Pulmonary artery endothelial cell (primary cell): ENCODE measurements around the gene ZG16. TPM values are rescaled to one million over a fixed set of nuclear protein-coding genes. Genes with fewer than 3 reads are reported as not detected.
"Not testable (repeated sequence)": the region's sequence is repeated elsewhere in the genome, so short reads cannot be mapped to it uniquely, and the experiment has no call there.

ENCODE experiments used
- DNase-seq: peaks from one replicate; pipeline ENCODE4 v3.0.0-alpha.2; 2011; ENCODE audit warnings: low read depth, low spot score
- total RNA-seq: library from RNA; depleted of rRNA; stranded (reverse); fragments of >200 nt; gene quantifications from 2 replicates; pipeline ENCODE4 v1.2.3, GENCODE V29; 2014

The ZG16 gene
- total RNA-seq, 1 donor from 2014 or later = not detected

DNA sequence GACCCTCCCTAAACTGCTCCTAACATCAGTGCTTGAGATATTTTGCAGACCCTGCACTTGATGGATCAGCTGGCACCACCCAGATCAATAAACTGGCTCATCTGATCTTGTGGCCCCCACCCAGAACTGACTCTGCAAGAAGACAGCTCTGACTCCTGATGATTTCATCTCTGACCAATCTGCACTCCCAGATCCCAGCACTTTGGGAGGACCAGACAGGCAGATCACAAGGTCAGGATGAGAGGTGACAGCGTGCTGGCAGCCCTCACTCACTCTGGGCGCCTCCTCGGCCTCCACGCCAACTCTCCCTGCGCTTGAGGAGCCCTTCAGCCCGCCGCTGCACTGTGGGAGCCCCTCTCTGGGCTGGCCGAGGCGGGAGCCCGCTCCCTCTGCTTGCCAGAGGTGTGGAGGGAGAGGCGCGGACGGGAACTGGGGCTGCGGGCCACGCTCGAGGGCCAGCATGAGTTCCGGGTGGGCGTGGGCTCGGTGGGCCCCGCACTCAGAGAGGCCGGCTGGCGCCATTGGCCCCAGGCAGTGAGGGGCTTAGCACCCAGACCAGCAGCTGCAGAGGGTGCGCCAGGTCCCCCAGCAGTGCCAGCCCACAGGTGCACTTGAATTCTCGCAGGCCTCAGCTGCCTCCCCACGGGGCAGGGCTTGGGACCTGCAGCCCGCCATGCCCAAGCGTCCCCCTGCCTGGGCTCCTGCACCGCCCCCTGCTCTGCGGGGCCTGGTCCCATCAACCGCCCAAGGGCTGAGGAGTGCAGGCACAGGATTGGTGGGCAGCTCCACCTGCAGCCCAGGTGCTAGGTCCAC lies 29.9 kb upstream of the ZG16 start:
- DNase-seq = no peak

GRCh38 chr16:29748760-29749149 lies 29.3 kb upstream of the ZG16 start:
- DNase-seq = not testable (repeated sequence)

DNA sequence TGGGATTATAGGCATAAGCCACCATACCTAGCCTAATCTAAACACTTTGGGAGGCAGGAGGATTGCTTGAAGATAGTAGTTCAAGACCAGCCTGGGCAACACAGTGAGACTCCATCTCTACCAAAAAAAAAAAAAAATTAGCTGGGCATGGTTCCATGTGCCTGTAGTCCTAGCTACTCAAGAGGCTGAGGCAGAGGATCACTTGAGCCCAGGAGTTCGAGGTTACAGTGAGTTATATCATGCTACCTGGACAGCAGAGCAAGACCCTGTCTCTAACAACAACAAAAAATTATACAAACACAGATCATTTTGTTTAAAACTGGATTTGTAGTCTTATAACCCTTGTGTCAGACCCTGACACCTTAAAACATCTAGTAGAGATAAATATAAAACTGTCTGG lies 24.5 kb upstream of the ZG16 start:
- DNase-seq = no peak

GRCh38 chr16:29756654-29757053 lies 21.4 kb upstream of the ZG16 start:
- no peak for DNase-seq

DNA sequence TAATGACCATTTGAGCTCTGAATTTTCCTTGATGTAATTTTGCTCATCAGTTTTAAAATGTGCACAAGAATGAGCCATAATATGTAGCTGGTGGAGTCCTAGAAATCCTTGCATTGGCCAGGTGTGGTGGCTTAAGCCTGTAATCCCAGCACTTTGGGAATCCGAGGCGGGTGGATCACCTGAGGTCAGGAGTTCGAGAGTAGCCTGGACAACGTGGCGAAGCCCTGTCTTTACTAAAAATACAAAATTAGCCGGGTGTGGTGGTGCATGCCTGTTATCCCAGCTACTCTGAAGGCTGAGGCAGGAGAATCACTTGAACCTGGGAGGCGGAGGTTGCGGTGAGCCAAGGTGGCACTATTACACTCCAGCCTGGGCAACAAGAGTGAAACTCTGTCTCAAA lies 21.0 kb upstream of the ZG16 start:
- not testable (repeated sequence) for DNase-seq

- no peak for DNase-seq
Observed at GRCh38 chr16:29757950-29758466, 20.0 kb upstream of the ZG16 start.

DNA sequence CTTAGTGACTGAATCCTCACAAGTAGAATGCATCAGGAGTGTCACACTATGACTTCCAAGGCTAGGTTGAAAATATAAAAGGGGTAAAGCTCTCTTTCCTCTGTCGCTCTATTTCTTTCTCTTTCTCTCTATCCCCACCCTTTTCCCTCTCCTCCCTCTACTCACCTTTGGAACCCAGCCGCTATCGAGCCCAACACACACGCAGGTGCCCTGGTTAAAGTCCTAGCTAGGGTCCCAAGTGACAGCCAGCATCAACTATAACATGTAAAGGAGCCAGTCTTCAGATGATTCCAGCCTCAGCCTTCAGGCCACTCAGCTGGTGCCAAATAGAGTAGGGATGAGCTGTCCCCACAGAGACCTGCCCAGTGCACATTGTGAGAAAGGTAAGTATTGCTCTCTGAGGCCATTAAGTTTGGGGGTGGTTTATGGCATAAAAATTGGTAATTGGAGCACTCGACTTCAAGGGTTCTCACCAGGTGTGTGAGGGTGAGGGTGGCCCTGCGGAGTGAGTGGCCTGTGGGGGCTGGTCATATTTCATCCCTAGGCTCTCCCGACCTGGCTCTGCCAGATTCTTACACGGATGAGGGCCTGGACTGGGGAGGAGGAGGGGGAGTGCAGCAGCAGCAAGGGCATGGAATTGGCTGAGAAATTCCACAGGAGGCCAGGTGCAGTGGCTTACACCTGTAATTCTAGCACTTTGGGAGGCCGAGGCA lies 17.3 kb upstream of the ZG16 start:
- no peak for DNase-seq

GRCh38 chr16:29761280-29761651 lies 16.8 kb upstream of the ZG16 start:
- not testable (repeated sequence) for DNase-seq

GRCh38 chr16:29761882-29762281 lies 16.2 kb upstream of the ZG16 start:
- no peak for DNase-seq

DNA sequence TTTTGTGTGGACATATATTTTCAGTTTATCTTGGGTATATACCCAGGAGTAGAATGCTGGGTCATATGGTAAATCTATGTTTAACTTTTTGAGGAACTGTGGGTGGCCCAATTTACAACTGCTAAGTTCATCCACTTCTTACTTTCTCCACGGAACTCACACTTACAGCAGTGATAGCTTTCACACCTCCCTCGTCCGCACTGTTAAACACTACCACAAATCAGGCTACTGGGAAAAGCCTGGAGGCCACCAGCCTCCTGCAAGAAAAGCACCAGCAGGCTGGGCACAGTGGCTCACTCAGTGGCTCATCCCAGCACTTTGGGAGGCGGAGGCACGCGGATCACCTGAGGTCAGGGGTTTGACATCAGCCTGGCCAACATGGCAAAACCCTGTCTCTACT lies 14.7 kb upstream of the ZG16 start:
- no peak for DNase-seq

- no peak for DNase-seq
Observed at GRCh38 chr16:29765167-29766032, 12.7 kb upstream of the ZG16 start.

GRCh38 chr16:29766571-29766970 lies 11.5 kb upstream of the ZG16 start:
- DNase-seq = no peak

- DNase-seq = no peak
Observed at GRCh38 chr16:29767062-29767461, 11.0 kb upstream of the ZG16 start.

DNA sequence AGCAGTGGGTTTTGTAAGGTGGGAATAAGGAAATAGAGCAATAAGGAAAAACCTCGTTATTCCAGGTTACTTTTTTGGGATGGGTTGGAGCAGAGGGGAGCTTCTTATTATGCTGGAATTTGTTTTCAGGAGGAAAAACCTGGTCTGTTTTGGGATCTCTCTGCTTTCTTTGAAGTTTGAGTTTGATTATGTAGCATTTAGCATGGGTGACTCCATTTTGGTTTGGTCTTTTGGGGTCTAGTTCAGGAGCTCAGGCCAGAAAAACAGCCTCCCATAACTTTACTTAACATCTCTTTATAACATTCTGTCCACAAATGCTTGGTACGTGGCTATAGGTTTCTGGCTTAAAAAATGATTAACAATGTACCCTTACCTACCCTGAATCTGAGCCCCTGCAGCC lies 8.5 kb upstream of the ZG16 start:
- DNase-seq = no peak

DNA sequence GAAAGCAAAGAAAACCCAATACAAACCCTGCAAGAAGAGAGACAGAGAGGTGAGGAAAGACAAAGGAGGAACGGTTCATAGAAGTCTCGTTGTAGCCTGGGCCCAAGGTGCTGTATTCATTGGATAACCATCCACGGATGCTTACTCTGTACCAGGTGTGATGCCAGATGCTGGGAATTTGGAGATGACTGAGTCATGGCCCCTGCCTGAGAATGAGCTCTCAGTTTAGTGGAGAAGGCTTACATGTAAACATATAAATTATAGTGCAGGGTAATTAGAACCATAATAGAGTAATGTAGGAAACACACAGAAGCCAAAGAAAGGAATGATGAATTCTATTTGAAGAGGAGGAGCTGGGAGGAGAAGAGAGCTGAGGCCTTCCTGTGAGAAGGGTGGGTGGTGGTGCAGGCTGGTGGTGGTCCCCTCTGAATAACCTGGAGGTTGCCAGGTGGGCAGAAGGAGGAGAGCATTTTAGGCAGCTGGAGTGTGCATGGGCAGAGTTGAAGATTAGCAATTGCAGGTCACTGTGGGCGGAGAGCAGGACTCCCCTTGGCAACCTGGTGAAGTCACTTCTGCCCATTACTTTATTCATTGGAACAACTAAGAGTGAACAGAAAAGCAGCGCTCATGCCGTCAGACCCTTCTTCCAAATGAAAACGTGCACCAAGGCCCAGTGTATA lies 7.7 kb upstream of the ZG16 start:
- no peak for DNase-seq

DNA sequence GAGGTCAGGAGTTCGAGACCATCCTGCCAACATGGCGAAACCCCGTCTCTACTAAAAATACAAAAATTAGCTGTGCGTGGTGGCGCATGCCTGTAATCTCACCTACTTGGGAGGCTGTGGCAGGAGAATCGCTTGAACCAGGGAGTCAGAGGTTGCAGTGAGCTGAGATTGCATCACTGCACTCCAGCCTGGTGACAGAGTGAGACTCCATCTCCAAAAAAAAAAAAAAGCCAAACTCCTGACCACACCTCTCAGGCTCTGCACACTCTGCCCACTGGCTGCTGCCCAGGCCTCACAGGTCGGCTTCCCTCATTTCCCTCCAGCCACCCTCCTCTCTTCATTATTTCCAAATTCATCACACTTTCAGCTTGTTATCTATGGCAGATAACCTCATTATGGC lies 5.7 kb upstream of the ZG16 start:
- DNase-seq = not testable (repeated sequence)

DNA sequence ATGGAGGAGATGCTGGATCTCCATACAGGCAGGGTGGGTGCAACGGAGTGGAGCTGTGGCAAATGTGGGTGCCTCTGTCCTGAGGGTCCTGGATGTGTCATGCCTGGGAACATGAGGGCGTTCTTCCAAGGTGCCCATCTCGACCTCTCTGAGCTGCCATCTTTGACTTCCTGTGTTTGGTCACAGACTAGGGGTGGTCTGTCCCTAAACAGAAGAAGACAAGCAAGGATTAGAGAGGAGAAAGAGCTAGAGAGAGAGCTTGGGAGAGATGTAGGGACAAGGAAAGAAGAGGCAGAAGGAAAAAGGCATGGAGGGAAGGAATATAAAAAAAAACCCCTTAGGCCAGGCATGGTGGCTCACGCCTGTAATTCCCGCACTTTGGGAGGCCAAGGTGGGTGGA lies 3.3 kb upstream of the ZG16 start:
- no peak for DNase-seq

GRCh38 chr16:29775742-29776408 lies 2.2 kb upstream of the ZG16 start:
- DNase-seq = no peak

DNA sequence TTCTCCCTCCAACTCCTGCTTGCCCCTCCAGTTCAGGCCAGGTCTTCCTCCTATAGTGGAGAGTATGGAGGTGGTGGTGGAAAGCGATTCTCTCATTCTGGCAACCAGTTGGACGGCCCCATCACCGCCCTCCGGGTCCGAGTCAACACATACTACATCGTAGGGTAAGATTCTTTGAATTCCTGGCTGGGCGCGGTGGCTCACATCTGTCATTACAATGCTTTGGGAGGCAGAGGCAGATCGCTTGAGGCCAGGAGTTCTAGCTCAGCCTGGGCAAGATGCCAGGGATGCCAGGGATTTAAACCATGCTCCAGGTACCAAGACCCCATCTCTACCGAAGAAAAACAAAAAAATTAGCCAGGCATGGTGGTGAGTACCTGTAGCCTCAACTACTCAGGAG lies 1.4 kb downstream of the ZG16 start:
- no peak for DNase-seq

DNA sequence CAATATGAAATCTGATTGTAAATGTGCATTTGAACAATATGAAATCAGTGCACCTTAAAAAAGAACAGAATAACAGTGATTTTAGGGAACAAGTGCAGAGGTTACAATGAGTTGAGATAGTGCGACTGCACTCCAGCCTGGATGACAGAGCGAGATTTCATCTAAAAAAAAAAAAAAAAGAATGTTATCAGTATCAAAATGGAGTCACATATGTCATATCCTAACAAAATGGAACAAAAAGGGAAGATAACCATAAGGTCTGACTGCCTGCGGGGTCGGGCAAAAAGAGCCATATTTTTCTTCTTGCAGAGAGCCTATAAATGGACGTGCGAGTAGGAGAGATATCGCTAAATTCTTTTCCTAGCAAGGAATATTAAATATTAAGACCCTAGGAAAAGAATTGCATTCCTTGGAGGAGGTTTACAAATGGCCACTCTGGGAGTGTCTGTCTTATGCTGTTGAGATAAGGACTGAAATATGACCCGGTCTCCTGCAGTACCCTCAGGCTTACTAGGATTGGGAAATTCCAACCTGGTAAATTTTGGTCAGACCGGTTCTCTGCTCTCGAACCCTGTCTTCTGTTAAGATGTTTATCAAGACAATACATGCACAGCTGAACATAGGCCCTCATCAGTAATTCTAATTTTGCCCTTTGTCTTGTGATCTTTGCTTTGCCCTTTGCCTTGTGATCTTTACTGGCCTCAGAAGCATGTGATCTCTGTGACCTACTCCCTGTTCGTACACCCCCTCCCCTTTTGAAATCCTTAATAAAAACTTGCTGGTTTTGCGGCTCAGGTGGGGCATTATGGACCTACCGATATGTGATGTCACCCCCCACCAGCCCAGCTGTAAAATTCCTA lies 5.3 kb downstream of the ZG16 start:
- not testable (repeated sequence) for DNase-seq
